Right cardiac atrium (tissue), 5 donors: ENCODE measurements around the gene PLAC8L1. TPM values are rescaled to one million over a fixed set of nuclear protein-coding genes. Genes with fewer than 3 reads are reported as not detected.
"Not testable (repeated sequence)": the region's sequence is repeated elsewhere in the genome, so short reads cannot be mapped to it uniquely, and the experiment has no call there.

Experiments
- ATAC-seq, 2 donors: fragments of 200-7000 bp; cut with Tn5 transposase; one replicate each; pipeline versions ENCODE4 v1.8.0 to v1.9.1; 2020; ENCODE audit warnings: moderate library complexity in 2 of 2, mild to moderate bottlenecking in 1 of 2
- DNase-seq, 3 donors: peaks; one replicate each; pipeline ENCODE4 v3.0.0-alpha.2; 2020
- H3K27ac ChIP-seq: one replicate; pipeline ENCODE4 v1.5.1; 2013; ENCODE audit warnings: mild to moderate bottlenecking, low read length, control low read depth, moderate library complexity
- H3K27me3 ChIP-seq: one replicate; pipeline ENCODE4 v1.6.1; 2013; ENCODE audit not compliant: control insufficient read depth, insufficient read depth
- H3K4me1 ChIP-seq: one replicate; pipeline ENCODE4 v1.6.1; 2013; ENCODE audit warnings: low read length; ENCODE audit not compliant: control insufficient read depth, insufficient read depth
- H3K4me3 ChIP-seq: one replicate; pipeline ENCODE4 v1.5.1; 2013; ENCODE audit warnings: low read length, control low read depth
- H3K9me3 ChIP-seq: one replicate; pipeline ENCODE4 v1.6.1; 2013; ENCODE audit warnings: low read length; ENCODE audit not compliant: control insufficient read depth
- WGBS: extraction: QIAGEN DNeasy Blood & Tissue Kit; methylation state at CpG from one replicate; pipeline ENCODE4 v1.1.7; 2013; 5-methylcytosine and 5-hydroxymethylcytosine counted together
- intact Hi-C, 4 donors: fragments of 100-400 bp; cut with DNase I; formaldehyde crosslinking; loops; one replicate each; pipeline versions ENCODE4 v1.11.0 to v1.14.0; 2022 to 2023
- long read RNA-seq, 4 donors: library from polyadenylated mRNA; unstranded; transcript quantifications; one replicate each; pipeline ENCODE4 v2.0.0, GENCODE V29; 2020 to 2021
- polyA plus RNA-seq: library from polyadenylated mRNA; stranded (reverse); fragments of 200-250 nt; gene quantifications from one replicate; pipeline ENCODE4 v1.2.3, GENCODE V29; 2013
- total RNA-seq, 4 donors: library from RNA; stranded (reverse); fragmentation: NEBNext Ultra II Directional; extraction: Animal tissue kit (Norgen Biotek cat#: 25700); gene quantifications; one replicate each; pipeline ENCODE4 v1.2.1, GENCODE V29; 2021
- donor health status: healthy with polysubstance abuse.
- donor health status: DM: no; HTN: yes; CAD: no.
- donor health status: DM: no; HTN: no; CAD: no.
- donor health status: DM: no; HTN: yes; CAD: no; lungs with severe emphysema.
- donor health status: DM: yes; HTN: yes; CAD: no.

The PLAC8L1 gene
- total RNA-seq (not detected), polyA plus RNA-seq (0.23 TPM)
- long read RNA-seq, donor 1 = 0 reads
- long read RNA-seq, donor 2 = 0 reads
- long read RNA-seq, donor 3 = 0 reads
- long read RNA-seq, donor 4 = 0 reads

- ATAC-seq (no peak), DNase-seq (no peak)
- no peak within 1 kb of the TSS for H3K27ac ChIP-seq
- H3K4me1 ChIP-seq = peaks cover 3% of the 10 kb centered on the region
- no peaks in the 10 kb centered on the region for H3K9me3 ChIP-seq
- H3K4me3 ChIP-seq = no peak within 1 kb of the TSS
- 91% methylated on average over 2 of the region's 2 CpGs for WGBS
- no peaks in the 10 kb centered on the region for H3K27me3 ChIP-seq
- intact Hi-C loops = no loop called here
Measured at GRCh38 chr5:146105477-146105876, at the start of gene PLAC8L1. Gene PLAC8L1, minus strand, starts transcription at chr5:146105577. Its CDS starts 1,266 bp downstream, at chr5:146104311.

DNA sequence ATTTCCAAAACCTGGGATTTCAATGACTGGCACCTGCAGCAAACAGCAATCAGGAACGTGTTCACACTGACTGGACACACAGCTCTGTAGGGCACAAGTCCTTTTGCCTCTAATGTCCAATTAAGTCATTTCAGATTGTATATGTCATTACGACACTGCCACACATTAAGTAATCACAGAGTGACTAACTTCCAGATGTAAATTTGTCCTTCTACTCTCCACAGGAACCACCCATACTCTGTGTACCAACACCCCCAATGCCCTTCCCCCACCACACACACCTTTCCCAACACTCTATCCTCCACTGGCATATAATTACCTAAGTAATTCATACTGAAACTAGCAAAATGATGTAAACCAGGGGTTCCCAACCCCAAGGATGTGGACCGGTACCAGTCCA lies 46.6 kb upstream of the PLAC8L1 start:
- intact Hi-C loops = loop anchor here in 1 of 4 donors (10.0 kb wide), 1 partner anchor 113 kb away; no protein-coding TSS in a partner anchor

DNA sequence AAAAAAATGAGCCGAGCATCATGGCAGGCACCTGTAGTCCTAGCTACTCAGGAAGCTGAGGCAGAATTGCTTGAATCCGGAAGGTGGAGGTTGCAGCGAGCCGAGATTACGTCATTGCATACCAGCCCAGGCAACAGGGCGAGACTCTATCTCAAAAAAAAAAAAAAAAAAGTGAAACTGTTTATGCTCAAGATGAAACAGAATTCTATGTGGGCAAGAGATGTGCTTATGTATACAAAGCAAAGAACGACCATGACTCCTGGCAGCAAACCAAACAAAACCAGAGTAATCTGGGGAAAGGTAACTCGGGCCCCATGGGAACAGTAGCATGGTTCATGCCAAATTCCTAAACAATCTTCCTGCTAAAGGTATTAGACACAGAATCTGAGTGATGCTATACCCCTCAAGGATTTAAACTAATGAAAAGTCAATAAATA lies 32.6 kb upstream of the PLAC8L1 start:
- 82% methylated on average over 8 of the region's 8 CpGs for WGBS
- intact Hi-C loops = no loop called here
- H3K27ac ChIP-seq = no peak overlapping the region
- ATAC-seq = peak in 1 of 2 donors; percentile 56
- H3K4me3 ChIP-seq = no peak overlapping the region
- no peaks in the 10 kb centered on the region for H3K9me3 ChIP-seq
- no peaks in the 10 kb centered on the region for H3K27me3 ChIP-seq
- peak in 1 of 3 donors; percentile 38 for DNase-seq
- H3K4me1 ChIP-seq = no peaks in the 10 kb centered on the region

More for the DNA sequence above, 46.6 kb upstream of the PLAC8L1 start:
- no peak for ATAC-seq
- H3K4me3 ChIP-seq = no peak overlapping the region
- no peak for DNase-seq
- H3K9me3 ChIP-seq = no peaks in the 10 kb centered on the region
- H3K27ac ChIP-seq = no peak overlapping the region
- no peaks in the 10 kb centered on the region for H3K27me3 ChIP-seq
- H3K4me1 ChIP-seq = no peaks in the 10 kb centered on the region
- WGBS = 57% methylated on average over 3 of the region's 3 CpGs

DNA sequence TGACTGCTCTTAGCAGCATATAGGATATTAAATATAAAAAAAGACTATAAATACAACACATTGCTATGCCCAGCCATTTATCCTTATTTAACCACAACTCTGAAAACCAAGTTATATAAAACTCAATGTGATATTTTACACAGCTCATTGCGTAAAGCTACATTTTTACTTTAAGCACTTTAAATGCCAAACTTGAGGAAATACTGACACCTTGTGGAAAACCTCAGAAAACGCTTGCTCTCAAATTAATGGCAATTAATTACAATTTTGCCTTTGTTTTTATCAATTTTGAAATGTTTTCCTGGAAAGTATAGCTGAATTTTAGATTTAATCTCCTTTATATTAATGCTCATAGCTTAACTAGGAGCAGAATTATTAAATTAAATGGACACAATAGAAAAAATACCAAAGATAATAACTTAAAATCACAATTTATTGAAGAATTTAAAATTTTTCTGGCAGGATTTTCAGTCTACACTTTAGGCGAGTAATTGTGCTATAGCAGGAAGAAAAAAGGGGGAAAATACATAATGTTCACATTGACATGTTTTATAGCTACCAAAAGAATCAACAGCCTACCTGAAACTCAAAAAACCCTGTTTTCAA lies 25.2 kb upstream of the PLAC8L1 start:
- WGBS = 52% methylated on average over 3 of the region's 3 CpGs
- H3K27me3 ChIP-seq = no peaks in the 10 kb centered on the region
- no peak overlapping the region for H3K4me3 ChIP-seq
- no peaks in the 10 kb centered on the region for H3K4me1 ChIP-seq
- ATAC-seq (no peak), DNase-seq (no peak)
- intact Hi-C loops = no loop called here
- H3K27ac ChIP-seq = no peak overlapping the region
- H3K9me3 ChIP-seq = no peaks in the 10 kb centered on the region

- Histone ChIP-seq H3K9me3 (no peaks in the 10 kb centered on the region), H3K27me3 (no peaks in the 10 kb centered on the region), H3K4me1 (no peaks in the 10 kb centered on the region), H3K27ac (no peak overlapping the region), H3K4me3 (no peak overlapping the region)
- DNase-seq (no peak), ATAC-seq (no peak)
- intact Hi-C loops = no loop called here
Measured at GRCh38 chr5:146126068-146126467, 20.7 kb upstream of the PLAC8L1 start.

- WGBS = 64% methylated on average over 2 of the region's 2 CpGs
- no peaks in the 10 kb centered on the region for H3K9me3 ChIP-seq
- no peak for ATAC-seq
- intact Hi-C loops = no loop called here
- DNase-seq = no peak
- no peak overlapping the region for H3K4me3 ChIP-seq
- H3K4me1 ChIP-seq = no peaks in the 10 kb centered on the region
- no peak overlapping the region for H3K27ac ChIP-seq
- no peaks in the 10 kb centered on the region for H3K27me3 ChIP-seq
Measured at GRCh38 chr5:146124580-146124979, 19.2 kb upstream of the PLAC8L1 start.

DNA sequence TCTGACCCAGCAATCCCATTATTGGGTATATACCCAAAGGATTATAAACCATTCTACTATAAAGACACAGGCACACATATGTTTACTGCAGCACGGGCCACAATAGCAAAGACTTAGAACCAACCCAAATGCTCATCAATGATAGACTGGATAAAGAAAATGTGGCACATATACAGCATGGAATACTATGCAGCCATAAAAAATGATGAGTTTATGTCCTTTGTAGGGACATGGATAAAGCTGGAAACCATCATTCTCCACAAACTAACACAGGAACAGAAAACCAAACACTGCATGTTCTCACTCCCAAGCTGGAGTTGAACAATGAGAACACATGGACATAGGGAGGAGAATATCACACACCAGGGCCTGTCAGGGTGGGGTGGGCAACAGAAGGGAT lies 16.1 kb upstream of the PLAC8L1 start:
- ATAC-seq, DNase-seq, H3K27me3 ChIP-seq: not testable (repeated sequence)

GRCh38 chr5:146118322-146118721 lies 12.9 kb upstream of the PLAC8L1 start:
- no peak overlapping the region for H3K27ac ChIP-seq
- ATAC-seq (no peak), DNase-seq (no peak)
- no peak overlapping the region for H3K4me3 ChIP-seq
- no peaks in the 10 kb centered on the region for H3K9me3 ChIP-seq
- no peaks in the 10 kb centered on the region for H3K4me1 ChIP-seq
- intact Hi-C loops = loop anchor here in 1 of 4 donors (10.0 kb wide), 1 partner anchor 64 kb away; no protein-coding TSS in a partner anchor
- no peaks in the 10 kb centered on the region for H3K27me3 ChIP-seq

More for the DNA sequence above, 16.1 kb upstream of the PLAC8L1 start:
- 97% methylated on average over 1 of the region's 1 CpG for WGBS
- H3K27ac ChIP-seq, intact Hi-C loops, H3K4me1 ChIP-seq, H3K9me3 ChIP-seq, H3K4me3 ChIP-seq: not testable (repeated sequence)

DNA sequence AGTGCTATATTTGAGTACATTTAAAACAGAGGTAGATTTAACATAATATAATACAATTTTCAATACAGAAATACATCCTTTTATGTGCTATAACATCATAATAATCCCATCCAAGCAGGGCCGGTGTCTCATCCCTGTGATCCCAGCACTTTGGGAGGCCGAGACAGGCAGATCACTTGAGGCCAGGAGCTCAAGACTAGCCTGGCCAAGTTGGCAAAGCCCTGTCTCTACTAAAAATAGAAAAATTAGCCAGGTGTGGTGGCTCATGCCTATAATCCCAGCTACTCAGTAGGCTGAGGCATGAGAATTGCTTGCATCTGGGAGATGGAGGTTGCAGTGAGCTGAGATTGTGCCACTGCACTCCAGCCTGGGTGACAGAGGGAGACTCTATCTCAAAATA lies 11.8 kb upstream of the PLAC8L1 start:
- not testable (repeated sequence) for H3K4me1 ChIP-seq, H3K4me3 ChIP-seq, H3K27ac ChIP-seq, ATAC-seq, H3K9me3 ChIP-seq, H3K27me3 ChIP-seq, DNase-seq
- intact Hi-C loops = loop anchor here in 1 of 4 donors (10.0 kb wide), 1 partner anchor 62 kb away; no protein-coding TSS in a partner anchor
- WGBS = 71% methylated on average over 2 of the region's 2 CpGs

DNA sequence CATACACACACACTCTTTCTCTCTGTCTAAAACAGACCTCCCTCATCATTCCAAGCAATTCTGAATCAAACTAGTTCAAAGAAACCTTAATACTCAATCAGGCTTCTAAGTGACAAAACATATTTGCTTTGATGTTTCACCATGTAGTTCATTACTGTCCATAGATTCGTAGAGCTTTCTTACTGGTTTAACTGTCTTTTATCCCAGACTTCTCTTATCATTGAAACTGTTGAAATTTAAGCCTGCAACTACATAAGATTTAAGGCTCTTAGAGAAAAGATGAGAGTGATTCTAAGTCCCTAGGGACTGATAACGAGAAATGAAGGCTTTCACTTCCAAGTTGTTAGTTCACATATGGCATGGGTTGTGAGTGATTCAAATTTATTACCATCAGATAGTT lies 11.0 kb upstream of the PLAC8L1 start:
- Histone ChIP-seq H3K4me1 (no peaks in the 10 kb centered on the region), H3K27me3 (no peaks in the 10 kb centered on the region), H3K9me3 (no peaks in the 10 kb centered on the region), H3K27ac (no peak overlapping the region), H3K4me3 (no peak overlapping the region)
- WGBS = 52% methylated on average over 2 of the region's 2 CpGs
- DNase-seq (no peak), ATAC-seq (no peak)
- intact Hi-C loops = loop anchor here in 1 of 4 donors (10.0 kb wide), 1 partner anchor 62 kb away; no protein-coding TSS in a partner anchor

DNA sequence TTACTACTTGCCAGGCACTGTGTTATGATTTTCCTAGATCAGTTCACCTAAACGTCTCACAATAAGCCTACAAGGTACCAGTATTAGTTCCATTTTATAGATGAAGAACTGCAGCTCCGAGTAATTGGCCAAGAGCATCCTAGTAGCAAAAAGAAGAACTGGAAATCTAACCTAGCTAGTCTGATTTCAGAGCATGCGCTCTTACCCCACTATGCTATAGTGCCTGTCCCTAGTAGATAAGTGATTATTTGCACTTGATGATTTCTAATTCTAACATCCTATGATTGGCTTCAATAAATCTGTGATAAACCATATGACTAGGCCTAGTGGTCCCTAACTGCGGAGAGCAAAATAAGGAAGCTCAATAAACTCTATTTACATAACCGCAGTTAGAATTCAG lies 7.1 kb upstream of the PLAC8L1 start:
- Histone ChIP-seq H3K4me1 (peaks cover 2% of the 10 kb centered on the region), H3K4me3 (no peak overlapping the region), H3K27me3 (no peaks in the 10 kb centered on the region), H3K9me3 (no peaks in the 10 kb centered on the region), H3K27ac (no peak overlapping the region)
- 95% methylated on average over 5 of the region's 5 CpGs for WGBS
- ATAC-seq (no peak), DNase-seq (no peak)
- intact Hi-C loops = loop anchor here in 1 of 4 donors (10.0 kb wide), 1 partner anchor 58 kb away; no protein-coding TSS in a partner anchor
